Astrocyte (in vitro differentiated cells and primary cell): ENCODE measurements around the gene SLC6A5. TPM values are rescaled to one million over a fixed set of nuclear protein-coding genes. Genes with fewer than 3 reads are reported as not detected.

ENCODE experiments used
- DNase-seq: peaks from one replicate; pipeline ENCODE4 v3.0.0-alpha.2; 2010; ENCODE audit warnings: low read depth
- FAIRE-seq: peaks from 2 replicates; lab custom pipeline; 2011; peaks lifted over from hg19 to GRCh38; lab: Jason Lieb, UNC
- H2AFZ ChIP-seq: 2 replicates; pipeline ENCODE4 v1.6.0; 2012; ENCODE audit warnings: low read depth, low read length, inconsistent platforms
- H3K27ac ChIP-seq: 2 replicates; pipeline ENCODE4 v1.5.1; 2011; ENCODE audit warnings: low read depth, low read length, inconsistent platforms
- H3K27me3 ChIP-seq: 2 replicates; pipeline ENCODE4 v1.6.0; 2011; ENCODE audit warnings: low read length, inconsistent platforms; ENCODE audit not compliant: insufficient read depth
- H3K36me3 ChIP-seq: 2 replicates; pipeline ENCODE4 v1.5.1; 2011; ENCODE audit warnings: low read length, inconsistent platforms; ENCODE audit not compliant: insufficient read depth
- H3K4me1 ChIP-seq: 2 replicates; pipeline ENCODE4 v1.5.1; 2011; ENCODE audit warnings: low read length, inconsistent platforms; ENCODE audit not compliant: insufficient read depth
- H3K4me2 ChIP-seq: 2 replicates; pipeline ENCODE4 v1.6.0; 2012; ENCODE audit warnings: low read length, inconsistent platforms
- H3K4me3 ChIP-seq: 2 replicates; pipeline ENCODE4 v1.5.1; 2011; ENCODE audit warnings: low read depth, mild to moderate bottlenecking, low read length, inconsistent platforms; ENCODE audit not compliant: insufficient read depth
- H3K79me2 ChIP-seq: 2 replicates; pipeline ENCODE4 v1.6.0; 2012; ENCODE audit warnings: mild to moderate bottlenecking, low read length, inconsistent platforms; ENCODE audit not compliant: insufficient read depth
- H3K9ac ChIP-seq: 2 replicates; pipeline ENCODE4 v1.6.0; 2012; ENCODE audit warnings: mild to moderate bottlenecking, low read length, inconsistent platforms
- H3K9me3 ChIP-seq: 2 replicates; pipeline ENCODE4 v1.5.1; 2012; ENCODE audit warnings: low read depth, mild to moderate bottlenecking, low read length, inconsistent platforms; ENCODE audit not compliant: insufficient read depth
- H4K20me1 ChIP-seq: 2 replicates; pipeline ENCODE4 v1.6.0; 2012; ENCODE audit warnings: low read length, inconsistent platforms; ENCODE audit not compliant: insufficient read depth
- H3K27ac Mint-ChIP-seq: one replicate; pipeline ENCODE4 v1.8.0; 2021; ENCODE audit warnings: mild to moderate bottlenecking, mixed read lengths; ENCODE audit not compliant: unreplicated experiment
- H3K27me3 Mint-ChIP-seq: one replicate; pipeline ENCODE4 v1.8.0; 2021; ENCODE audit warnings: low read depth, mixed read lengths; ENCODE audit not compliant: unreplicated experiment
- H3K36me3 Mint-ChIP-seq: one replicate; pipeline ENCODE4 v1.8.0; 2021; ENCODE audit warnings: low read depth, mixed read lengths; ENCODE audit not compliant: unreplicated experiment
- H3K4me1 Mint-ChIP-seq: one replicate; pipeline ENCODE4 v1.8.0; 2021; ENCODE audit warnings: low read depth, mixed read lengths; ENCODE audit not compliant: unreplicated experiment
- H3K4me3 Mint-ChIP-seq: one replicate; pipeline ENCODE4 v1.8.0; 2021; ENCODE audit warnings: mild to moderate bottlenecking, moderate library complexity, mixed read lengths; ENCODE audit not compliant: unreplicated experiment
- H3K9me3 Mint-ChIP-seq: one replicate; pipeline ENCODE4 v1.8.0; 2021; ENCODE audit warnings: mild to moderate bottlenecking, mixed read lengths; ENCODE audit not compliant: unreplicated experiment
- CTCF ChIP-seq: IDR thresholded peaks from 2 replicates; pipeline ENCODE4 v1.5.1; 2011; ENCODE audit warnings: low read depth, mild to moderate bottlenecking, inconsistent platforms, low read length, moderate library complexity; ENCODE audit not compliant: insufficient read depth
- EZH2 ChIP-seq: IDR thresholded peaks from 2 replicates; pipeline ENCODE4 v1.6.1; 2012; ENCODE audit warnings: mild to moderate bottlenecking, low read length, inconsistent platforms; ENCODE audit not compliant: insufficient read depth
- total RNA-seq: library from RNA; stranded (reverse); gene quantifications from 2 replicates; pipeline ENCODE4 v1.2.1, GENCODE V29; 2021

The SLC6A5 gene
- total RNA-seq, 1 donor from 2014 or later = not detected

GRCh38 chr11:20671856-20672546, 72.6 kb downstream of the SLC6A5 start:
- no peak overlapping the region for H2AFZ ChIP-seq
- Mint-ChIP-seq H3K27ac (no peak overlapping the region), H3K4me3 (no peak overlapping the region), H3K36me3 (no peaks in the 10 kb centered on the region), H3K9me3 (no peaks in the 10 kb centered on the region), H3K4me1 (peaks cover 4% of the 10 kb centered on the region), H3K27me3 (peaks cover 70% of the 10 kb centered on the region)
- H3K79me2 ChIP-seq = no peaks in the 10 kb centered on the region
- H3K9ac ChIP-seq = no peak overlapping the region
- no peak overlapping the region for H3K4me3 ChIP-seq
- no peaks in the 10 kb centered on the region for H3K9me3 ChIP-seq
- DNase-seq (no peak), FAIRE-seq (no peak)
- no peak overlapping the region for H3K27ac ChIP-seq
- H3K36me3 ChIP-seq = no peaks in the 10 kb centered on the region
- H4K20me1 ChIP-seq = no peaks in the 10 kb centered on the region
- TF ChIP-seq EZH2 (no peak), CTCF (peak; percentile 13)
- H3K4me1 ChIP-seq = no peaks in the 10 kb centered on the region
- no peak overlapping the region for H3K4me2 ChIP-seq
- H3K27me3 ChIP-seq = peaks cover 47% of the 10 kb centered on the region

- Histone ChIP-seq H3K4me3 (no peak overlapping the region), H3K4me1 (no peaks in the 10 kb centered on the region), H3K27ac (no peak overlapping the region), H3K79me2 (no peaks in the 10 kb centered on the region), H3K27me3 (peaks cover 41% of the 10 kb centered on the region), H2AFZ (no peak overlapping the region), H4K20me1 (no peaks in the 10 kb centered on the region), H3K9me3 (no peaks in the 10 kb centered on the region), H3K4me2 (no peak overlapping the region), H3K9ac (no peak overlapping the region), H3K36me3 (no peaks in the 10 kb centered on the region)
- peaks cover 4% of the 10 kb centered on the region for H3K4me1 Mint-ChIP-seq
- no peaks in the 10 kb centered on the region for H3K36me3 Mint-ChIP-seq
- DNase-seq (no peak), FAIRE-seq (no peak)
- H3K9me3 Mint-ChIP-seq = no peaks in the 10 kb centered on the region
- no peak overlapping the region for H3K4me3 Mint-ChIP-seq
- H3K27ac Mint-ChIP-seq = no peak overlapping the region
- TF ChIP-seq CTCF (peak; percentile 8), EZH2 (no peak)
- H3K27me3 Mint-ChIP-seq = peaks cover 64% of the 10 kb centered on the region
Measured at GRCh38 chr11:20672575-20672974, 73.2 kb downstream of the SLC6A5 start.

- TF ChIP-seq CTCF = no peak
- no peak for TF ChIP-seq EZH2
- H3K9me3 Mint-ChIP-seq = no peaks in the 10 kb centered on the region
- Histone ChIP-seq H4K20me1 (no peaks in the 10 kb centered on the region), H2AFZ (no peak overlapping the region), H3K79me2 (no peaks in the 10 kb centered on the region), H3K27ac (no peak overlapping the region), H3K9ac (no peak overlapping the region), H3K27me3 (peaks cover 7% of the 10 kb centered on the region), H3K4me3 (no peak overlapping the region), H3K4me1 (no peaks in the 10 kb centered on the region), H3K9me3 (no peaks in the 10 kb centered on the region), H3K4me2 (no peak overlapping the region), H3K36me3 (no peaks in the 10 kb centered on the region)
- DNase-seq = no peak
- H3K27me3 Mint-ChIP-seq = peaks cover 31% of the 10 kb centered on the region
- no peak overlapping the region for H3K4me3 Mint-ChIP-seq
- no peak for FAIRE-seq
- H3K27ac Mint-ChIP-seq = no peak overlapping the region
- no peaks in the 10 kb centered on the region for H3K36me3 Mint-ChIP-seq
- H3K4me1 Mint-ChIP-seq = no peaks in the 10 kb centered on the region
Measured at GRCh38 chr11:20676658-20677057, 77.2 kb downstream of the SLC6A5 start.
